ENCODE measurements around the gene PIGB.
"Not testable (repeated sequence)": the region's sequence is repeated elsewhere in the genome, so short reads cannot be mapped to it uniquely, and the experiment has no call there.

The PIGB gene

GRCh38 chr15:55289011-55289745 lies 29.8 kb upstream of the PIGB start:
- H3K27ac ChIP-seq = peak overlapping the region; percentile 80

DNA sequence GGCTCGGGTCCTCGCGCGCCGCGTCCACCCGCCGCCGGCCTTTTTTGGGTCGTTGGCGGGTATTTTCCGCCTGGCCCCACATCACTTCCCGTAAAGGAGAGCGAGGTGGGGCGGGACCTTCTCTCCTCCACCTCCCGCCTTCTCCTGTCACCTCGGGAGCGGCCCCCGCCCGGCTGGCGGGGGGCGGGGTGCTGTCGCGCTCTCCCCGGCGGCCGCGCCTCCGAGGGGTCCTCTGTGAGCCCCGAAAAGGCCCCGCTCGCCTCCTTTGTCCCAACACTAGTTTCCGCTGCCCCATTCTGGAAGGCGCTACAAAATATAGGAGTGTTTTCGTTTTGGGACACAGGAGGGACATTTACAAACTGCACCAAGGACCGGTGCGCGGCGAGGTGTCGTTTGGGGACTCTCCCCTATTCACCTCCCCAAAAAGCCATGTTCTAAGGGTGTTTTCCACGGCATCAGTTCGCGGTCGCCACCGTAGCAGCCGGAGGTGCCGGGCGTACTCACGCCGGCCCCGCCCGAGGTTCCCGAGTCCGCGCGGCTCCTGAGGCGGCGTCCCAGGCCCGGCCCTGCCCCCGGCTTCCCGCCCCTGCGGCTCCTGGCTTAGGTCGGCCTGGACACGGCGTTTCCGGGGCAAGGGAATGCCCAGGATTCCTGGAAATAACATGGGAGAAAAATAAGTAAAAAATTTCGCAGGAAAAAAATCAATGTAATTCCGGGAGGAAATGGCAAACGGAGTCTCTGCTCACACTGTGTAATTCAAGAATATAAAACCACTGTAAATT lies 29.1 kb upstream of the PIGB start, which contains the start of gene RAB27A:
Gene RAB27A (minus strand): TSS at position 68 of the 782 bp plus-strand sequence. CDS start 54,879 bp downstream, outside the sequence.
- TF ChIP-seq, protein P1, sequence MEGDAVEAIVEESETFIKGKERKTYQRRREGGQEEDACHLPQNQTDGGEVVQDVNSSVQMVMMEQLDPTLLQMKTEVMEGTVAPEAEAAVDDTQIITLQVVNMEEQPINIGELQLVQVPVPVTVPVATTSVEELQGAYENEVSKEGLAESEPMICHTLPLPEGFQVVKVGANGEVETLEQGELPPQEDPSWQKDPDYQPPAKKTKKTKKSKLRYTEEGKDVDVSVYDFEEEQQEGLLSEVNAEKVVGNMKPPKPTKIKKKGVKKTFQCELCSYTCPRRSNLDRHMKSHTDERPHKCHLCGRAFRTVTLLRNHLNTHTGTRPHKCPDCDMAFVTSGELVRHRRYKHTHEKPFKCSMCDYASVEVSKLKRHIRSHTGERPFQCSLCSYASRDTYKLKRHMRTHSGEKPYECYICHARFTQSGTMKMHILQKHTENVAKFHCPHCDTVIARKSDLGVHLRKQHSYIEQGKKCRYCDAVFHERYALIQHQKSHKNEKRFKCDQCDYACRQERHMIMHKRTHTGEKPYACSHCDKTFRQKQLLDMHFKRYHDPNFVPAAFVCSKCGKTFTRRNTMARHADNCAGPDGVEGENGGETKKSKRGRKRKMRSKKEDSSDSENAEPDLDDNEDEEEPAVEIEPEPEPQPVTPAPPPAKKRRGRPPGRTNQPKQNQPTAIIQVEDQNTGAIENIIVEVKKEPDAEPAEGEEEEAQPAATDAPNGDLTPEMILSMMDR (IDR thresholded peaks at IDR 0.05) = no peak
- Histone ChIP-seq H3K9me3 (ENCODE audit: control insufficient read depth, low read length) (no peaks in the 10 kb centered on the region), H3K4me2 (ENCODE audit: low read length) (peak within 1 kb of the TSS; percentile 95), H3K79me2 (no peaks in the 10 kb centered on the region), H3K27ac (peak within 1 kb of the TSS; percentile 80), H3K9ac (peak within 1 kb of the TSS; percentile 80), H2AFZ (peak within 1 kb of the TSS; percentile 86), H3K36me3 (ENCODE audit: control insufficient read depth, insufficient read depth, low read length) (no peaks in the 10 kb centered on the region), H3K4me3 (ENCODE audit: low read depth, low read length) (peak within 1 kb of the TSS; percentile 80), H3K27me3 (ENCODE audit: control insufficient read depth, insufficient read depth, low read length) (no peaks in the 10 kb centered on the region), H3K4me1 (no peaks in the 10 kb centered on the region)

More at GRCh38 chr15:55289011-55289745, 29.8 kb upstream of the PIGB start:
- peak overlapping the region; percentile 86 for H2AFZ ChIP-seq
- no peaks in the 10 kb centered on the region for H3K36me3 ChIP-seq (ENCODE audit: control insufficient read depth, insufficient read depth, low read length)
- peak overlapping the region; percentile 80 for H3K4me3 ChIP-seq (ENCODE audit: low read depth, low read length)
- TF ChIP-seq, protein P1 (IDR thresholded peaks at IDR 0.05) = no peak
- no peaks in the 10 kb centered on the region for H3K9me3 ChIP-seq (ENCODE audit: control insufficient read depth, low read length)
- H3K4me1 ChIP-seq = no peaks in the 10 kb centered on the region
- H3K79me2 ChIP-seq = no peaks in the 10 kb centered on the region
- H3K9ac ChIP-seq = peak overlapping the region; percentile 80
- peak overlapping the region; percentile 95 for H3K4me2 ChIP-seq (ENCODE audit: low read length)
- H3K27me3 ChIP-seq (ENCODE audit: control insufficient read depth, insufficient read depth, low read length) = no peaks in the 10 kb centered on the region

GRCh38 chr15:55290528-55291057 lies 28.4 kb upstream of the PIGB start:
- peak overlapping the region; percentile 86 for H2AFZ ChIP-seq
- peak overlapping the region; percentile 80 for H3K4me3 ChIP-seq (ENCODE audit: low read depth, low read length)
- H3K4me2 ChIP-seq (ENCODE audit: low read length) = peak overlapping the region; percentile 95
- H3K9me3 ChIP-seq (ENCODE audit: control insufficient read depth, low read length) = no peaks in the 10 kb centered on the region
- H3K27ac ChIP-seq = peak overlapping the region; percentile 80
- TF ChIP-seq, protein P1 (IDR thresholded peaks at IDR 0.05) = peak; percentile 73
- H3K4me1 ChIP-seq = no peaks in the 10 kb centered on the region
- H3K79me2 ChIP-seq = no peaks in the 10 kb centered on the region
- no peaks in the 10 kb centered on the region for H3K27me3 ChIP-seq (ENCODE audit: control insufficient read depth, insufficient read depth, low read length)
- H3K9ac ChIP-seq = no peak overlapping the region
- no peaks in the 10 kb centered on the region for H3K36me3 ChIP-seq (ENCODE audit: control insufficient read depth, insufficient read depth, low read length)

DNA sequence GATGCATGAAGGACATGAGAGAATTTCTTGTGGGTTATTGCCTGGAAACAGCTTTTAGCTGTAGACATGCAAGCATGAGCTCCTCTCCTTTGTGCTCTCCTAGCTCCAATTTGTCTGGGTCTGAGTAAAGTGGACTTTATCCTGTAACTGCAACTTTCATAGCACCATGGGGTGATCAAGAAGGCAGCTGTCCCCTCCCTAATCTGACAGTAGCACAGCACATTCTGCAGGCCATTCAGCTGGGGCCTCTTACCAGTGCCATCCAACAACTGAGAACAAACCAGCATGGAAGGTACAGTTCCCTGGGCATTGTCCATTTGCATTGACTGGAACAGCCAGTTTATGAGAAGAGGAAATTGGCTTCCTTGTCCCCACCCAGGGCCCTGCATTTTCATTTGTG lies 21.7 kb upstream of the PIGB start:
- Histone ChIP-seq H3K4me1 (no peaks in the 10 kb centered on the region), H2AFZ (no peak overlapping the region), H3K79me2 (no peaks in the 10 kb centered on the region), H3K27ac (no peak overlapping the region), H3K4me2 (ENCODE audit: low read length) (no peak overlapping the region), H3K27me3 (ENCODE audit: control insufficient read depth, insufficient read depth, low read length) (no peaks in the 10 kb centered on the region), H3K4me3 (ENCODE audit: low read depth, low read length) (no peak overlapping the region), H3K9ac (no peak overlapping the region), H3K9me3 (ENCODE audit: control insufficient read depth, low read length) (no peaks in the 10 kb centered on the region), H3K36me3 (ENCODE audit: control insufficient read depth, insufficient read depth, low read length) (no peaks in the 10 kb centered on the region)
- TF ChIP-seq, protein P1 (IDR thresholded peaks at IDR 0.05) = no peak

- not testable (repeated sequence) for H3K4me1 ChIP-seq; H3K9ac ChIP-seq; H3K79me2 ChIP-seq; H3K4me2 ChIP-seq (ENCODE audit: low read length); H2AFZ ChIP-seq; H3K36me3 ChIP-seq (ENCODE audit: control insufficient read depth, insufficient read depth, low read length); H3K27me3 ChIP-seq (ENCODE audit: control insufficient read depth, insufficient read depth, low read length); H3K27ac ChIP-seq; H3K4me3 ChIP-seq (ENCODE audit: low read depth, low read length); H3K9me3 ChIP-seq (ENCODE audit: control insufficient read depth, low read length)
Observed at GRCh38 chr15:55302801-55303200, 16.2 kb upstream of the PIGB start.

Data from parathyroid adenoma (tissue), 2 donors.